Psoas muscle (tissue), 8 donors: Measurements from ENCODE around the gene MIEF1. TPM values are rescaled to one million over a fixed set of nuclear protein-coding genes. Genes with fewer than 3 reads are reported as not detected.

Experiments used
- ATAC-seq, 4 donors: fragments of 200-7000 bp; cut with Tn5 transposase; one replicate each; pipeline ENCODE4 v1.9.1; 2020; ENCODE audit warnings: moderate library complexity in 3 of 4, mild to moderate bottlenecking in 2 of 4
- DNase-seq, 2 donors: peaks; one replicate each; pipeline ENCODE4 v3.0.0-alpha.2; 2020
- H3K27ac ChIP-seq: fragments of 200-600 bp; one replicate; pipeline ENCODE4 v1.8.0; 2022
- H3K27me3 ChIP-seq, 3 donors: fragments of 200-600 bp in 1 of 3; one replicate each; pipeline versions ENCODE4 v1.6.1 to v1.8.0; 2013 to 2022; ENCODE audit warnings: low read length in 2 of 3, mild to moderate bottlenecking in 2 of 3, moderate library complexity in 1 of 3; ENCODE audit not compliant: insufficient read depth in 3 of 3
- H3K36me3 ChIP-seq, 2 donors: fragments of 200-600 bp in 1 of 2; one replicate each; pipeline versions ENCODE4 v1.6.1 to v1.8.0; 2013 to 2022; ENCODE audit warnings: low read depth in 1 of 2, mild to moderate bottlenecking in 1 of 2, moderate library complexity in 1 of 2; ENCODE audit not compliant: insufficient read depth in 1 of 2
- H3K4me1 ChIP-seq: fragments of 200-600 bp; one replicate; pipeline ENCODE4 v1.8.0; 2022
- H3K4me3 ChIP-seq: fragments of 200-600 bp; one replicate; pipeline ENCODE4 v1.8.0; 2022; ENCODE audit warnings: mild to moderate bottlenecking
- H3K9me3 ChIP-seq: fragments of 200-600 bp; one replicate; pipeline ENCODE4 v1.8.0; 2022
- WGBS, 3 donors: extraction: QIAGEN DNeasy Blood & Tissue Kit; methylation state at CpG; one replicate each; pipeline versions ENCODE4 v1.1.6 to v1.1.7; 2013; 5-methylcytosine and 5-hydroxymethylcytosine counted together
- intact Hi-C, 2 donors: fragments of 100-400 bp; cut with DNase I; formaldehyde crosslinking; loops; one replicate each; pipeline versions ENCODE4 v1.11.0 to v1.14.2; 2022
- polyA plus RNA-seq, 3 donors: library from polyadenylated mRNA; stranded (reverse); fragments of 200-250 nt; gene quantifications; one replicate each; pipeline ENCODE4 v1.2.3, GENCODE V29; 2013
- total RNA-seq, 4 donors: library from RNA; stranded (reverse); fragmentation: NEBNext Ultra II Directional in 2 of 4; extraction: Animal tissue kit (Norgen Biotek cat#: 25700) in 2 of 4; gene quantifications; one replicate each; pipeline versions ENCODE4 v1.2.1 to v1.2.4, GENCODE V29; 2021 to 2023
- TF ChIP-seq, protein P1 (sequence below): fragments of 200-600 bp; IDR thresholded peaks from one replicate; pipeline ENCODE4 v1.8.0; 2022; ENCODE audit warnings: antibody characterized with exemption
- donor health status: healthy with polysubstance abuse.
- donor health status: DM: no; HTN: no; CAD: no; lungs with moderate emphysema.
- donor health status: Bipolar disorder and iron deficiency.
- donor health status: healthy.
- donor health status: DM: yes; HTN: yes; CAD: no.
- donor health status: DM: no; HTN: no; CAD: no.
- donor health status: DM: no; HTN: no; CAD: no.
- donor health status: DM: yes; HTN: yes; CAD: no.

Gene MIEF1
- total and polyA plus RNA-seq, 7 donors = 7.4 to 20.9 (median 14.0) TPM

- WGBS, 3 donors = 91 to 96% (median 94%) methylated on average over 16 of the region's 16 CpGs
- Histone ChIP-seq H3K36me3 (no peaks in the 10 kb centered on the region), H3K4me3 (no peak overlapping the region), H3K27ac (no peak overlapping the region), H3K9me3 (no peaks in the 10 kb centered on the region), H3K4me1 (no peaks in the 10 kb centered on the region), H3K27me3 (no peaks in the 10 kb centered on the region)
- TF ChIP-seq, protein P1, sequence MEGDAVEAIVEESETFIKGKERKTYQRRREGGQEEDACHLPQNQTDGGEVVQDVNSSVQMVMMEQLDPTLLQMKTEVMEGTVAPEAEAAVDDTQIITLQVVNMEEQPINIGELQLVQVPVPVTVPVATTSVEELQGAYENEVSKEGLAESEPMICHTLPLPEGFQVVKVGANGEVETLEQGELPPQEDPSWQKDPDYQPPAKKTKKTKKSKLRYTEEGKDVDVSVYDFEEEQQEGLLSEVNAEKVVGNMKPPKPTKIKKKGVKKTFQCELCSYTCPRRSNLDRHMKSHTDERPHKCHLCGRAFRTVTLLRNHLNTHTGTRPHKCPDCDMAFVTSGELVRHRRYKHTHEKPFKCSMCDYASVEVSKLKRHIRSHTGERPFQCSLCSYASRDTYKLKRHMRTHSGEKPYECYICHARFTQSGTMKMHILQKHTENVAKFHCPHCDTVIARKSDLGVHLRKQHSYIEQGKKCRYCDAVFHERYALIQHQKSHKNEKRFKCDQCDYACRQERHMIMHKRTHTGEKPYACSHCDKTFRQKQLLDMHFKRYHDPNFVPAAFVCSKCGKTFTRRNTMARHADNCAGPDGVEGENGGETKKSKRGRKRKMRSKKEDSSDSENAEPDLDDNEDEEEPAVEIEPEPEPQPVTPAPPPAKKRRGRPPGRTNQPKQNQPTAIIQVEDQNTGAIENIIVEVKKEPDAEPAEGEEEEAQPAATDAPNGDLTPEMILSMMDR = no peak
- intact Hi-C loops = no loop called here
- ATAC-seq (no peak), DNase-seq (no peak)
Observed at GRCh38 chr22:39481054-39481453, 21.0 kb upstream of the MIEF1 start.

DNA sequence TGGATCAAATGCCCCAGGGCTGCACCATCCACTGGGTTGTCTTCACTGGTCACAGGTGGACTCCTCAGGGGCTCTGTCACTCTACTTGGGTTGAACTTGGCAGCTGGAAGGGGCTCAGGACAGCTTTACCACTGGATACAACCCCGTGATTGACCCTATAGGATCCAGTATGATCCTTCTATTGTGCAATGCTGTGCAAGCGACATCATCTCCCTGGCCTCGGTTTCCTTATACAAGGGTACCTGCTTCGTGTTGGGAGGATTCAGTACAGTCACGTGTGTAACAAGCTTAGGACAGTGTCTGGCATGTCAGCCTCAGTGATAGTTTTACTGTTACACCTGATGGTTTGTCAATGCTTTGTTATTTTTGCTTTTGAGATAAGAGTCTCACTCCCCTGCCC is 20.5 kb upstream of the MIEF1 start:
- Histone ChIP-seq H3K9me3 (no peaks in the 10 kb centered on the region), H3K36me3 (no peaks in the 10 kb centered on the region), H3K4me1 (no peaks in the 10 kb centered on the region), H3K27ac (no peak overlapping the region), H3K4me3 (no peak overlapping the region), H3K27me3 (no peaks in the 10 kb centered on the region)
- no peak for DNase-seq
- 89 to 92% (median 90%) methylated on average over 5 of the region's 5 CpGs for WGBS, 3 donors
- no peak for ATAC-seq
- intact Hi-C loops = no loop called here
- TF ChIP-seq, protein P1 = no peak

- no peak for DNase-seq
- WGBS, 3 donors = 26 to 50% (median 38%) methylated on average over 3 of the region's 3 CpGs
- TF ChIP-seq, protein P1 = no peak
- no peaks in the 10 kb centered on the region for H3K4me1 ChIP-seq
- peak in 2 of 4 donors; percentile 47 to 51 for ATAC-seq
- no peaks in the 10 kb centered on the region for H3K36me3 ChIP-seq
- intact Hi-C loops = no loop called here
- no peak overlapping the region for H3K27ac ChIP-seq
- H3K27me3 ChIP-seq = no peaks in the 10 kb centered on the region
- H3K9me3 ChIP-seq = no peaks in the 10 kb centered on the region
- no peak overlapping the region for H3K4me3 ChIP-seq
Observed at GRCh38 chr22:39482768-39483167, 19.3 kb upstream of the MIEF1 start.

DNA sequence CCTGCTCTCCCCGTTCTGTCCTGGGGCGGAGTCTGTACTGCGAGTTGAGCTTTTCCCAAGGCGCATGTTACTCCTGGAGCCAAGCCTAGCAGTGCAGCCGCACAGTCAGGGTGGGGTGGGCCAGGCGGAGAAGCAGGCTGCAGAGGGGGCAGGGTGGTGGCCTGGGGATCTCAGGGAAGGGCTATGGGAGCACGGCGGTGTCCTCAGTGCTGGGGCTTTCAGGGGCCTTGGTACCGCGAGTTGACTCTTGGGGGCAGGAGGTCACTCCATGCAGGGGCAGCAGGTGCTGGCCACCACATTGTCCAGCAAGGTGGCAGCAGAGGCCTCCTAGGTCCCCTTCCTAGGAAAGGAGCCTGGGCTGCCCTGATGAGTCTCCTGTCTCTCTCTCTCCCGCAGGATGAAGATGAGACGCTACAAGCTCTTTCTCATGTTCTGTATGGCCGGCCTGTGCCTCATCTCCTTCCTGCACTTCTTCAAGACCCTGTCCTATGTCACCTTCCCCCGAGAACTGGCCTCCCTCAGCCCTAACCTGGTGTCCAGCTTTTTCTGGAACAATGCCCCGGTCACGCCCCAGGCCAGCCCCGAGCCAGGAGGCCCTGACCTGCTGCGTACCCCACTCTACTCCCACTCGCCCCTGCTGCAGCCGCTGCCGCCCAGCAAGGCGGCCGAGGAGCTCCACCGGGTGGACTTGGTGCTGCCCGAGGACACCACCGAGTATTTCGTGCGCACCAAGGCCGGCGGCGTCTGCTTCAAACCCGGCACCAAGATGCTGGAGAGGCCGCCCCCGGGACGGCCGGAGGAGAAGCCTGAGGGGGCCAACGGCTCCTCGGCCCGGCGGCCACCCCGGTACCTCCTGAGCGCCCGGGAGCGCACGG is 14.9 kb upstream of the MIEF1 start:
- no peaks in the 10 kb centered on the region for H3K9me3 ChIP-seq
- H3K27me3 ChIP-seq = no peaks in the 10 kb centered on the region
- TF ChIP-seq, protein P1 = no peak
- WGBS, 3 donors = 79 to 83% (median 82%) methylated on average over 41 to 45 of the region's 45 CpGs
- no peak overlapping the region for H3K4me3 ChIP-seq
- ATAC-seq = no peak
- no peaks in the 10 kb centered on the region for H3K36me3 ChIP-seq
- DNase-seq = peak in 1 of 2 donors; percentile 52
- H3K4me1 ChIP-seq = no peaks in the 10 kb centered on the region
- intact Hi-C loops = no loop called here
- no peak overlapping the region for H3K27ac ChIP-seq
